ENCODE results near the gene FGD2.
"Not testable (repeated sequence)": the region's sequence is repeated elsewhere in the genome, so short reads cannot be mapped to it uniquely, and the experiment has no call there.

The FGD2 gene

GRCh38 chr6:37047689-37048402, 42.4 kb downstream of the FGD2 start:
- DNase-seq = peak in 1 of 2 experiments; percentile 56

DNA sequence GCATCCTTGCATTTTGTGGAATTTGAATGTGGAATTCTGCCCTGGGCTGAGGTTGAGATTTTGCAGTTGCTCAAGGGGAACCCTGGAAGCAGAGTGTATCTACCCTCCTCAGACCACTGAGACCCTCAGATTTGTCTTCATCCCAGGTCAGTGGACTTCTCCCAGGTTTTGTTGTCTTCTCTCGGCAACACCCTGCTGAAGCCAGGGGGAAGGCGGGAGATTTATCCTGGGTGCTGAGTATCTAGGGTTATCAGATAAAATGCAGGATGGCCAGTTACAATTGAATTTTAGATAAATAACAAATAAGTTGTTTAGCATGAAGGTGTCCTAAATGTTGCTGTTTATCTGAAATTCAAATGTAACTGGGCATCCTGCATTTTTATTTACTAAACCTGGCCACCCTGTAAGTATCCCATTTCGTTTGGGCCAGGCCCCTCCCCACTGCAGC, 43.0 kb downstream of the FGD2 start:
- DNase-seq = no peak

GRCh38 chr6:37048851-37049757, 43.6 kb downstream of the FGD2 start:
- DNase-seq = peak; percentile 77 to 81

DNA sequence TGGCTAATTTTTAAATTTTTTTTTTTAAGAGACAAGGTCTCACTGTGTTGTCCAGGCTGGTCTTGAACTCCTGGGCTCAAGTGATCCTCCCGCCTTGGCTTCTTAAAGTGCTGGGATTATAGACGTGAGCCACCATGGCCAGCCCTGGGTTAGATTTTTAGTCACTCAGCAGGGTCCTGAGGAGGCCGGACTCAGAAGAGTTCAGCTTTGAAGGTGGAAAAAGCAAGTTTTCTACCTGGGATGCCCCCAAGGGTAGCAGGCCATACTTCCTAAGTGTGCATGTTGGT, 44.2 kb downstream of the FGD2 start:
- no peak for DNase-seq

GRCh38 chr6:37050045-37050853, 44.8 kb downstream of the FGD2 start:
- peak; percentile 80 to 84 for DNase-seq

GRCh38 chr6:37050854-37051137, 45.3 kb downstream of the FGD2 start:
- DNase-seq = no peak

GRCh38 chr6:37051138-37052026, 45.9 kb downstream of the FGD2 start:
- DNase-seq = peak; percentile 95 to 96

- DNase-seq = peak; percentile 54 to 62
Measured at GRCh38 chr6:37052027-37052628, 46.7 kb downstream of the FGD2 start.

GRCh38 chr6:37053683-37054082, 48.2 kb downstream of the FGD2 start:
- no peak for DNase-seq

- no peak for DNase-seq
Measured at GRCh38 chr6:37054171-37054570, 48.7 kb downstream of the FGD2 start.

- DNase-seq = no peak
Measured at GRCh38 chr6:37054580-37054979, 49.1 kb downstream of the FGD2 start.

DNA sequence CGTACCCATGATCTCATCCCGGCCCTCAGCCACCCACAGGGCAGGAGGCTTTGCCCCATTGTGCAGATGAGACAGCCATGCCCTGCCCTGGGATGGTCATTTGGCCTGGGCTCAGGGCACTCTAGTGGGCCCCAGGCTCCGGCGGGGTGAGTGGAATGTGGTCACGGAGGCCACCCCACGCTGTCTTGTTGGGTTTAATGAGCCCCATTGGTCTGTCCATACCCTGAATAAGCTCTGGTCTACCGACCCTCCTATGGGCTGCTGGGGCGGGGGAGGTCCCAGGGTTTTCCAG, 50.6 kb downstream of the FGD2 start:
- DNase-seq = no peak

DNA sequence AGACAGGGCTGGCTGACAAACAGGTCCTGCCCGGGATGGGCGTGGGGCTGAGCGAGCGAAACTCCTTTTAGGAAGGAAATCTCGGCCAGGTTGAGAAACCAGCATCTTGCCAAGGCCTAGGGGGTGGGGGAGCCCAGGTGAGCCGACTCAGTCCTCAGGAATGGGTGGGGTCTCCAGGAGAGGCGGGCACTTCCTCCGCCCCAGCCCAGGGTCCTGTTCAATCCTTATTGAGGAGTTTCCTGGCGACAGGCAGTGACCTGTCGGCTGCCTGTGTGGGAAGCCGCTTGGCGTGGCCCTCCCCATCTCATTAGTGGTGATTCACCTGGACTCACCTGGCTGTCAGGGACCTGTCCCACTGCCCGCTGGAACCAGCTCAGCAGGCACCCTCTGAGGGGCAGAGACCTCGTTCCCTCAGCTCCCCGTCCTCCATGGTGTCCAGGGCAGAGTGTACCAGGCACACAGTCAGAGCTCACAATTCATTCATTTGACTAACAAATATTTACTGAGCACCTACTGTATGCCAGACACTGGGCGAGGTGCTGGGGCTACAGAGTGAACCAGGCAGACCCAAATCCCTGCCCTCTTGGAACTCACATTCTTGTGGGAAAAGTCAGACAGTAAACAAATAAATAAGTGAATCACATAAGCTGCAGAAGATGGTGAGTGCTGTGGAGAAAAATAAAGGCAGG, 51.1 kb downstream of the FGD2 start:
- no peak for DNase-seq

GRCh38 chr6:37057128-37057471, 51.6 kb downstream of the FGD2 start:
- DNase-seq = no peak

DNA sequence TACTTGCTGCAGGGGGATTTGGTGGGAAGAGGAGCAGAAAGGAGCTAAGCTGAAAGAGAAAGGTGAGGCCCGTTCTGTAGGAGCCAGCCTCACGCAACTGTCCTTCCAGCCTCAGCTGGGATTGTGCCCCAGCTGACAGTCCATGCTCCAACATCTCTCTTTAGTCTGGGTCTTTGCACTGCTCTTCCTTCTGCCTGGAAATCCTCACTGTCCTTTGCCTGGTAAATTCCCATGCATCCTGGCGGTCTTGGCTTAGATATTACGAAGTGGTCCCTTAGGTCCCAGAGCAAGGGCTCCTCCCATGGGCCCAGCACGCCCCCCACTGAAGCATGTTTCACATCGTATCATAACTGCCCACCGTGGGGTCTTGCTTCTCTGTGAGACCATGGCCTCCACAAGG, 52.2 kb downstream of the FGD2 start:
- no peak for DNase-seq

DNA sequence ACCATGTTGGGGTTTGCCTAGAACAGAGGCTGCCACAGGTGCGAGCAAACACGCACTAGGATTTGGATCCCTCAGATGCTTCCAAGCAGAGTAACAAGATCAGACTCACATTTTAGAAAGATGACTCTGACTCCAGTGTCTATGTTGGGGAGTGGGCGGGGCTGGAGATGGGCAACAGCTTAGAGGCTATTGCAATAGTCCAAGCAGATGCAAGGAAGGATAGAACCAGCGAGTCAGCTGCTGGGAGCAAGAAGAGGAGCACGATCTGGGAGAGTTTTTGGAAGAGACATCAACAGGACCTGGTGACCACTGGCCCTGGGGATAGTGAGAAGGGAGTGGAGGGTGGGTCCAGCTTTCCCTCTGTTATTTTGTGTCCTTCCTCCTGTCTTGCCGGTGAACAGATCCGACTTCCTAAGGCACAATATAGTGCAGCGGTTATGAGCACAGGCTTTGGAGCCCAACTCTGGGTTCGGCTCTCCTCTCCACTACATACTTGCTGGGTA, 52.7 kb downstream of the FGD2 start:
- DNase-seq = no peak

- not testable (repeated sequence) for DNase-seq
Measured at GRCh38 chr6:37058984-37059343, 53.5 kb downstream of the FGD2 start.

GRCh38 chr6:37059344-37060194, 54.1 kb downstream of the FGD2 start:
- peak in 1 of 2 experiments; percentile 35 for DNase-seq

DNA sequence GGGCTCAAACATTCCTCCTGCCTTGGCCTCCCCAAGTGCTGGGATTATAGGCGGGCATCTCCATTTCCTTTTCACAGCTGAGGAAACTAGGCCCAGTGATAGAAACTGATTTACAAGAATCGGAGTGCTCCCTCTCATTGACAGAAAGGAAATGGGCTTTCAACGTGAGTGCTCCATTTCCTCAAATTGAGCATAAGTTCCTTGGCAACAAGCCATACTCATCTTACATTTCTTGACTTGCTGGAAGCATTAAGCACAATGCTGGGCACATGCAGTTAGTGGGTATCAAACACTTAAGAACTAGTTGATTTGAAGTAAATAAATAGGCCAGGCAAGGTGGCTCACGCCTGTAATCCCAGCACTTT, 54.7 kb downstream of the FGD2 start:
- DNase-seq = no peak

DNA sequence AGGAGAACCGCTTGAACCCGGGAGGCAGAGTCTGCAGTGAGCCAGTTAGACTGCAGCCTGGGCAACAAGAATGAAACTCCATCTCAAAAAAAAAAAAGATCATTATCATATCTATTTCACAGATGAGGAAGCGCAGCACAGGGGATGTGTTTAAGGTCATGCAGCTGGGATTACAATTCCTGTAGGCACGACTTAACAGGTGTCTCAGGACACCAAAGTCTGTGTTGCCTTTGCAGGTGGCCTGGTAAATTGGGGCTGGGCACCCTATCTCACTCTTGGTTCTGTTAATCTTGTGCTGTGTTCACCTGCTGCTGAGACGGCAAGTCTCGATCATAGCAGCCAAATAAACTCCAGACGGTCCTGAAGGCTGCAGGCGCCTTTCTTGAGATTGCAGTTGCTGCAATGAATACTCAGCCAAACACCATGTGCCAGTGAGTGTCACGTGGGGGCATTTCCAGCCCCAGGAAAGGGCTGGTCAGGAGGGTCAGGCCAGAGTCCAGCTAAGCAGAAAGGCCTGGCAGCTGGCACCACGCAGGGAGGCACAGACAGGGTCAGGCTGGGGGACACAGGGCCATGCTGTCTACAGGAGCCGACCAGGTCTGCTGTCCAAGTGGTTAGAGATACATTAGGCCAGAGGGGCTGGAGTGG, 55.8 kb downstream of the FGD2 start:
- no peak for DNase-seq

Measured in activated T-cell treated with anti-CD3 and anti-CD28 coated beads, Interleukin-2, amount 50 U/mL, for 48 hours (primary cell).